RWPE2 (cell line): Measurements from ENCODE around the gene COL1A1.

Source experiments
- ATAC-seq: fragments of 200-7000 bp; cut with Tn5 transposase; 3 replicates; pipeline ENCODE4 v1.9.1; 2021; ENCODE audit warnings: low read depth
- DNase-seq: peaks from one replicate; pipeline ENCODE4 v3.0.0-alpha.2; 2020; ENCODE audit warnings: low spot score
- H3K27ac ChIP-seq: fragments of 450-650 bp; 2 replicates; pipeline ENCODE4 v1.5.1; 2017; ENCODE audit warnings: mild to moderate bottlenecking; ENCODE audit not compliant: poor library complexity, severe bottlenecking
- H3K27me3 ChIP-seq: fragments of 250-450 bp; sonication (Bioruptor Pico); 2 replicates; pipeline ENCODE4 v1.5.1; 2021; ENCODE audit warnings: mild to moderate bottlenecking, moderate library complexity; ENCODE audit not compliant: insufficient read depth, poor library complexity, severe bottlenecking
- H3K36me3 ChIP-seq: fragments of 250-450 bp; sonication (Bioruptor Pico); 2 replicates; pipeline ENCODE4 v1.5.1; 2020; ENCODE audit warnings: low read depth, mild to moderate bottlenecking, moderate library complexity
- H3K4me1 ChIP-seq: fragments of 250-450 bp; sonication (Bioruptor Pico); 2 replicates; pipeline ENCODE4 v1.5.1; 2021; ENCODE audit warnings: mild to moderate bottlenecking, moderate library complexity; ENCODE audit not compliant: insufficient read depth, poor library complexity, severe bottlenecking
- H3K4me3 ChIP-seq: fragments of 250-450 bp; sonication (Bioruptor Pico); 2 replicates; pipeline ENCODE4 v1.5.1; 2021; ENCODE audit warnings: mild to moderate bottlenecking, moderate library complexity; ENCODE audit not compliant: severe bottlenecking
- H3K9me3 ChIP-seq: fragments of 250-450 bp; sonication (Bioruptor Pico); 2 replicates; pipeline ENCODE4 v1.5.1; 2021; ENCODE audit warnings: mild to moderate bottlenecking, moderate library complexity; ENCODE audit not compliant: severe bottlenecking
- CTCF ChIP-seq: fragments of 450-650 bp; IDR thresholded peaks from one replicate; pipeline ENCODE4 v1.5.1; 2017; ENCODE audit warnings: mild to moderate bottlenecking, moderate library complexity; ENCODE audit not compliant: poor library complexity, severe bottlenecking

Gene COL1A1

GRCh38 chr17:50150354-50151040 lies 50.9 kb downstream of the COL1A1 start, which contains the start of gene PPP1R9B:
Gene PPP1R9B, minus strand, starts transcription at chr17:50150677. Its CDS starts 164 bp downstream, at chr17:50150513.
- Histone ChIP-seq H3K36me3 (peaks cover 23% of the 10 kb centered on the region), H3K4me1 (peaks cover 45% of the 10 kb centered on the region), H3K27me3 (no peaks in the 10 kb centered on the region), H3K9me3 (no peaks in the 10 kb centered on the region), H3K27ac (peak within 1 kb of the TSS; percentile 95), H3K4me3 (peak within 1 kb of the TSS; percentile 89)
- TF ChIP-seq CTCF: no peak
- DNase-seq (no peak), ATAC-seq (no peak)

GRCh38 chr17:50149417-50150353 lies 51.7 kb downstream of the COL1A1 start:
- no peak for ATAC-seq
- no peaks in the 10 kb centered on the region for H3K27me3 ChIP-seq
- TF ChIP-seq CTCF: no peak
- no peaks in the 10 kb centered on the region for H3K9me3 ChIP-seq
- peaks cover 43% of the 10 kb centered on the region for H3K4me1 ChIP-seq
- DNase-seq: peak; percentile 69
- H3K36me3 ChIP-seq: peaks cover 31% of the 10 kb centered on the region
- peak overlapping the region; percentile 89 for H3K4me3 ChIP-seq
- H3K27ac ChIP-seq: peak overlapping the region; percentile 95

- H3K27ac ChIP-seq: peak overlapping the region; percentile 95
- ATAC-seq: no peak
- H3K27me3 ChIP-seq: no peaks in the 10 kb centered on the region
- H3K36me3 ChIP-seq: peaks cover 37% of the 10 kb centered on the region
- no peaks in the 10 kb centered on the region for H3K9me3 ChIP-seq
- DNase-seq: no peak
- peaks cover 36% of the 10 kb centered on the region for H3K4me1 ChIP-seq
- no peak for TF ChIP-seq CTCF
- H3K4me3 ChIP-seq: peak overlapping the region; percentile 89
Observed at GRCh38 chr17:50149091-50149416, 52.4 kb downstream of the COL1A1 start.

- ATAC-seq: peak; percentile 44
- H3K9me3 ChIP-seq: no peaks in the 10 kb centered on the region
- TF ChIP-seq CTCF: peak; percentile 45
- peaks cover 43% of the 10 kb centered on the region for H3K36me3 ChIP-seq
- peak overlapping the region; percentile 89 for H3K4me3 ChIP-seq
- H3K4me1 ChIP-seq: peaks cover 30% of the 10 kb centered on the region
- H3K27ac ChIP-seq: peak overlapping the region; percentile 95
- no peaks in the 10 kb centered on the region for H3K27me3 ChIP-seq
- DNase-seq: peak; percentile 93
Observed at GRCh38 chr17:50148226-50149090, 53.0 kb downstream of the COL1A1 start.
